Stimulated activated CD4-positive, alpha-beta T cell treated with anti-CD3 and anti-CD28 coated beads, Interleukin-1b, Interleukin-23, amount 100 ng/mL, for 1 hour (primary cell): ENCODE results near the gene RPS6KA2.

ENCODE experiments used
- DNase-seq, 2 donors: peaks; one replicate each; pipeline ENCODE4 v3.0.0-alpha.2; 2020; ENCODE audit warnings: low read depth in 2 of 2

The RPS6KA2 gene

DNA sequence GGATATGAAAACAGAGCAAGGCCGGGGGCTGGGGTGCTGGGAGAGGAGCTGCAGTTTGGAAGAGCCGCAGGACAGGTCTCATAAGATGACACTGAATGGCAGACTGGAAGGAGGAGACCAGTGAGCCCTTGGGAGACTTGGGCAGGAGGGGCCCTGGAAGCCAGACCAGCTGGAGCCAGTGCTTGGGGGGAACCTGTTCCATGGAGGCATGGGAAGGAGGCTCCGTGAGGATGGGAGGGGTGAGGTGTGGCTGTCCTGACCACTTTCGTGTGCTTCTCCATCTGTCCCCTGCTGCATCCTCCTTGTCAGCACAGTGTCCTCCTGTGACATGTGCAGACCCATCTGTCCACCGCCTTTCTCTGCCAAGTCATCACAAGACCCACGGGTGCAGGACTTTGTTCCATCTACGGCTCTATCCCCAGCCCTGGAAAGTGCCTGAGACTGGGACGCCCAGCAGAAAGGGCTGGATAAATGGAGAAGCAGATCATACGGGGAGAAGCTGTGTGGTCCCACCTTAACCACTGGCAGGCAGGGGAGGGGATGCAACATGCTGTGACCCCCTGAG is 159.5 kb downstream of the RPS6KA2 start:
- no peak for DNase-seq

DNA sequence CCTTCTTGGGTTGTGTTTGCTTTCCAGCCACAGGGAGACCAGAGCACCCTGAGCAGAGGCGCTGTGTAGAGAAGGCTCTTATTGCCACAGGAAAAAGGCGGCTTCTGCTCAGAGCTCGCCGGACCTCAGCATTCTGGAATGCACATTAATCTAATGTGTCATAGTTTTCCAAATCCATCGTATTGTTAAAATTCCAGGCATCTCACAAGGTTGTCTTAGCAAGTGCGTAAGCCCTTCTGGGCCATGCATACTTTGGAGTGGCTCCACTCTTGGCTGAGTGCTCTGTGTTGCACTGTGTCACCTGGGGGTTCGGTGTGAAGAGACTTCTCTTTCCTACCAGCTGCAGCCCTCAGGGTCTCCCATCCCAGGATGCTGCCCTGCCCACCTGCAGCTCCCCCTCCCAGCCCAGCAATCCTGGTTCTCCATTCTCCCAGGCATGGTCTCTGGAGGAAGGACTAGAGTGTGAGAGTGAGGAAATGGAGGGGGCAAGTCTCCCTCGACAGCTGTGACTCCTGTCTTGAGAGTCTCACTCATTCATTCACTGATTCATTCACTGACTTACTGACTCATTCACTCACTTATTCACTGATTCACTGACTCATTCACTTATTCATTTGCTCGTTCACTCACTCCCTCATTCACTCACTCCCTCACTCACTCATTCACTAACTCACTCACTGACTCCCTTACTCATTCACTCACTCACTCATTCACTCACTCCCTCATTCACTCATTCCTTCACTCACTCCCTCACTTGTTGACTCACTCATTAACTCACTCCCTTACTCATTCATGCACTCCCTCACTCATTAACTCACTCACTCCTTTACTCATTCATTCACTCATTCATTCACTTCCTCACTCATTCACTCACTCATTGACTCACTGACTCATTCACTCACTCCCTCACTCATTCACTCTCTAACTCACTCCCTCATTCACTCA is 160.6 kb downstream of the RPS6KA2 start:
- no peak for DNase-seq

DNA sequence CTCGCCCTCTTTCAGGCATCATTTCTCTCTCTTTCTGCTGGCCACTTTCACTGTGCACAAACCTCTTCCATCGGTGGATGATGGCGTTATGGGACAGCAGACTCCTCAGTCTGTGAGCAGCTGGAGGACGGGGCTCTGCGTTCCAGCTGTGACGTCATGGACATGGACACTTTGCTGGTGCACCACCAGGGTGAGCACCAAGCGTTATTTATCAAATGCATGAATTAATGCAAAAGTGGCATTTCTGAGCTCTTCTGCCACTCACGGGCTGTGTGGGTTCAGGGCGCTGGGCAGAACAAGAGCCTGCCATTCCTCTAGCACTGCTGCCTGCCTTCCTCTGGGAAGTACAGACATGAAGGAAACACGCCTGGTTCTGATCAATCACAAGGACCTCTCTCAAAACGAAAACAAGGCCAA is 161.4 kb downstream of the RPS6KA2 start:
- no peak for DNase-seq

GRCh38 chr6:166465003-166465399 is 162.1 kb downstream of the RPS6KA2 start:
- no peak for DNase-seq

DNA sequence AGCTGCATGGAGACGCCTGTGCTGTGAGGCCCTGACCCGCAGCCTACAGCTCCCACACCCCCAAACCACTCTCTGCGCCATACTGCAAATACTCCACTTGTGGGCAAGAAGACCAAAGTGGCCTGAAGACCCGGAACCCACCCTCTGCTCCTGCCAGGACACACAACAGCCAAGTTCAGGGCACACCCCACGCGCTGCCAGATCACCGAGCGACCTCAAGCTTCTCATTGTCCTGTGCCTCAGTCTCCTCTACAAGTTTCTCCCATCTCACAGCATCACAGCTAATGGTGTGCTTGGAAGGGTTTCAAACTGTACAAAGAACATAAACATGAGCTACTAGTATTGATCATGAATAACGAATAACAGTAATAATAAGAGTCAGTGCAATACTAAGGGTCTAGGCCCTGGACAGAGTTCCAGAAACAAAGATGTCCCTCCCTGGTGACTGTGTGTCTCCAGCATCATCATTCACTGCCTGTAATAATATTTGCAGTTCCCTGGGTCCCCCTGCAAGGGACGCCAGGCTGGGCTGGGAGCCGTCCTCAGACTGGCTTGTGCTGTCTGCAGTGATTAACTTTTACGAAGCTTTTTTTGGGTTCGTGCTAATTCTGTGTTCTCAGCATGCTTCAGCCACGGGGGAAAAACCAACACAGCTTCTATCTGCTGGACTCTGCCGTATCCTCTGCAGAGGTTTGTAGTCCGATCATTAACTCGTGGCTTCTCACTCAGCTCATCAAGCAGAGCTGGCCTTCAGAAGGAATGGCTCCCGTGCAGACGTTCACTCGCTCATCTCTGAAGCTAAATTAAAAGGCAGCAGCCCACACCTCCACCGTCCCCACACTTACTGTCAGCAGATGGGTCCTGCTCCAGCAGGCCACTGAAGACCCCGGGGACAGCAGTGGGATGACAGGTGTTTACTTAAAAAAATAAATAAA is 162.7 kb downstream of the RPS6KA2 start:
- DNase-seq = no peak

DNA sequence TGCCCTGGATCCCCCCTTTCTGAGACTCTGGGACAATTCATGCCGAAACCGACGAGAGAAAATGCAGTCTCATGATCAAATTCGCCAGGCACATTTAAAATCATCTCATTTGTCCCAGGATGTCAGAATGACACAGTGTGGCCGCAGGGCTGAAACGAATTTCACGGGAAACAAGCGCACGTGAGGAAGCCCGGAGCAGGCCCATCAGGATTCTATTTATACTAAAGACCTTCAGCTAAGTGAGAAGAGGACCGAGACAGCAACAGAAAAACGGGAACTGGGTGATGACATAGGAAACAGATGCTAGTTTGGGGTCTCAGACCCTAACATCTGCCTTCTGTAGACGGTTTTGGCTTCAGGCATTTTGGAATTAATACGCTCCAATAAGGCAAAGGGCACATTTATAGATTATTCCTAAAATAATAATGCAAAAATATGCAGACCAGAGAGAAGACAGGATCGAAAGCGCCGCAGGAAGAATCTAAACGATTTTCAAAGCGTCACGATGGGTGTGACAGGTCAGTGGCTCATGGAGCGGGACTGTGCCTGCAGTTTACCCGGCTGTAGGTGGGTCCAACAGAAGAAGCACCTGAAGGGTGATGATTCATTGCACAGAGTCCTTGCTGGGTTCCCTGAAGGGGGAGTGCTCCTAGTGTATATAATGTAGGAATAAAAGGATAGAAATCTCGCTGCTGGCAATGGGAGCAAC is 163.5 kb downstream of the RPS6KA2 start:
- no peak for DNase-seq

GRCh38 chr6:166462461-166463135 is 164.5 kb downstream of the RPS6KA2 start:
- no peak for DNase-seq

DNA sequence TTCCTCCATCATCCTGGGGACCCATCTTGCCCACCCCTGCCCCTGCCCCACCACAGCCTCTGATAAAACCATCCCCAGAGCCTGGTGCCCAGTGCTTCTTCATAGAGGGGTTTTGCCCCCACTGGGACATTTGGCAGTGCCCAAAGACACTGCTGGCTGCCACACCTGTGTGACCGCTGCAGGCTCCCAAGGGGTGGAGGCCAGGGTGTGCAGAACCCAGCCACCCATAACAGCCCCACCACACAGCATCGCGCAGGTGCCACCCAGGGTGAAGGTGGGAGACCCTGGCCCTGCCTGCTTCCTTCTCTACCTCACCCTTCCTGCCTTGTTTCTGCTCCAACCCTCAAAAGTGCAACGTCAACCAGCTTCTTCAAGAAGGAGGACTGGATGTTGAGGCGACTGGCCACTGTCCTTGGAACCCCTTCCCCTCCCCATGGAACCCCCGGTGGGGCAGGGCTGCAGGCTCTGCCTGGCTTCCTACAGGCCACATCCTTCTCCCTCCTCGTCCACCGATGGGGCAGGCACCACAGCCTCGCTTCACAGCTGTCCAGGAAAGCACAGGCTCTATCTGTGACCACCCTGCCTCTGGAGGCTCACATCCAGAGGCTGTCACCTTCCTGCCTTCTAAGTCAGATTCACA is 165.1 kb downstream of the RPS6KA2 start:
- no peak for DNase-seq

DNA sequence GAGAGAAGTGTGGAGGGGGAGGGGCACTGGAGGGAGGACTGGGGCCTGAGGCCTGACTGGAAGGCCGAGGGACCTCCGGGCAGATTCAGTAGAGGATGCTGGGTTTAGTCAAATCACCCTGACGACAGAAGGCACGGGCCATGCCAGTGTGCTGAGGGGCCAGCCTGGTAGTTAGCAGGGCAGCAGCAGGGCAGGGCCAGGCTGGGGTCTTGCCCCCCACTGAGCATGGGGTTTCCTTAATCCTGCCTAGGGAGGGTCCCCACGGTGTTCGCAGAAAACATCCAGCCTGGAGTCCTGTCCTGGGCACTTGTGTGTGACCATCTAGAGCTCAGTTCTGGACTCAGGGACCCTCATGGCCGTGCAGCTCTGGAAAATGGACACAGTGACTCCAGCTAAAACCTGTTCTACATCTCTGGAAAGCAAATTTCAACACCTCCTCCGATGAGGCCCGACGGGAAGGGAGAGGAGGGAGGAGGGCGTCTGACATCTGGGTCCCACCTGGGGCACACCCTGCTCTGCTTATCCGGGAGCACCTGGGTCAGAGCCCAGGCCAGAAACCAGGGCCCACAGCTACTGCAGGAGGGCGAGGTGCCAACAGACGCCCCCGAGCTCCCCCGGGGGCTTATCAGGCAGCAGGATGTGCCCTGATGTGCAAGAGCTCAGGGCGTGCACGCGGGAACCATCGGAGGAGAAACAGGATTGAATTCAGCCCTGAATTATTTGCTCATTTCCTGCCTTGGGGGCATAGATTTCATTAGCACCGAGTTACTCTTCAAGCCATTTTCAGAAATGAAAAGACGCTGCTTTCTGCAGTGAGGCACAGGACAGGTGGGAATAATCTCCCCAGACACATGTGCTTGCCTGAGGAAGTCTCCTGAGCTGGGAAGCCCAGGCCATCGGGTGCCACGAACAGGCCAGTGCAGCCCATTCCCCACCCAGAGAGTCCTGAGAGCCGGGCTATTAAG is 166.3 kb downstream of the RPS6KA2 start:
- no peak for DNase-seq

DNA sequence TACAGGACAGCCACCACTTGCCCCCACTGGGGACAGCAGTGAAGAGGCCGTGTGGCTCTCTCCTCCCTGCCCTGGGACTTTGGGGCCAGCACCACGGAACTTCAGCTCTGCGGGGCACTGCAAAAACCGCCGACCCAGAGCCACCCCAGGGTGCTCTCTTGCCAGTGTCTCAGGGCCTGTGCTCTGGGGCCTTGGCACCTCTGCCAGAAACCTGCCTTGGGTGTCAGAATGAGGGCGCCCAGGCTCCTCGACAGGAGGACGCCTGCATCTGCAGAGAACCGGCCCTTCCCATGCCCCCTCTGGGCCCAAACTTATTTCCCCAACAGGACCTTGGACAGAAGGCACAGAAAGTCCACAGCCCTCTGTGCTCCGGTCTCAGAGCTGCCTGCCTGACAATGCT is 167.1 kb downstream of the RPS6KA2 start:
- DNase-seq = no peak

DNA sequence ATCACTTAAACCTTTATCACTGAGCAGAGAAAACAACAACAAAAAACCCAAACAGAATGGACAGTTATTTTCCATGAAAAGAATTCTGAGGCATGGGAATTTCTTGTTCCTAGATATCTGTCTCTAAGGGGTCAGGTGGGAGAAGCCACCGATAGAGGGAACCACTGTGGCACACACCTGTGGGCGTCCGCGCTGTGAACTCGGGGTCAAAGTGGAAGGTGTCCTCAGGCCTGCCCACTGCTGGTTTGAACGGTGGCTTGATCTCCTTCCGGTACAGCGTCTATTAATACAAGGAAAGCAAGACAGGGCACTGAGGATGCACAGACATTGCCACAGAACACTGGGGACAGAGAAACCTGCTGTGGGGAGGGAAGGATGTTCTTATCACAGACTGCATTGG is 167.8 kb downstream of the RPS6KA2 start:
- DNase-seq = no peak

DNA sequence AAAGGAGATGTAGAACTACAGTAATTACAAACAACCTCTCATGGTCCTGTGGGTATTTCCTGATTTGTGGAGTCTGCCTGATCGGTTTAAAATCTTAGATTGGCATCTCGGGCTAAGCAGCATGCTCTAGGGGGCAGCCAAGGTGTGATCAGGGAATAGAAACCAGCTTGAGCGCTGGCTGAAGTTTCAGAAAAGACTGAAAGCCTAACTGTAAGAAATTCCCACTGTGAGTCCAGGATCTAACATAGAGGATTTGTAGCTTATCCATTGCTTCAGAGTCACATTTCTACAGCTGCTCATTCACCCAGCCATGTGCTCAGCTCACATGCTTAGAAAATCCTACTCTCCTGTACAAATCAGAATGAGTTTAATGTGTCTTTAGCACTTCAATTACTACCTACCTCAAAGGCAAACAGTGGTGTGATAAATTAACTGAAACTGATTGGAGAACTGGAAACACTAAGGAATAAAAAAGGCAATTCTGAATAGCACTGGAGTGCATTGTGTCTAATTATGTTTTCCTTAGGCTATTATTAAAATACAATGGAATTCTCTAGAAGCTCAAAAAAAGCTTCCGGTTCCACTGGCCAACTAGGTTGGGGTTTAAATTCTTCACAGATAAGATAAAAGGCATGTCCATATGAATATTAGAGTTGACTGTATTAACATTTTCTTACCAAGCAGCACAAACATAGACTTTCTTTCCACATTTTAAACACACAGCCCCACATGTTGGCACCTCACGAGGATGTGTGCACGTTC is 170.5 kb downstream of the RPS6KA2 start:
- DNase-seq = no peak

DNA sequence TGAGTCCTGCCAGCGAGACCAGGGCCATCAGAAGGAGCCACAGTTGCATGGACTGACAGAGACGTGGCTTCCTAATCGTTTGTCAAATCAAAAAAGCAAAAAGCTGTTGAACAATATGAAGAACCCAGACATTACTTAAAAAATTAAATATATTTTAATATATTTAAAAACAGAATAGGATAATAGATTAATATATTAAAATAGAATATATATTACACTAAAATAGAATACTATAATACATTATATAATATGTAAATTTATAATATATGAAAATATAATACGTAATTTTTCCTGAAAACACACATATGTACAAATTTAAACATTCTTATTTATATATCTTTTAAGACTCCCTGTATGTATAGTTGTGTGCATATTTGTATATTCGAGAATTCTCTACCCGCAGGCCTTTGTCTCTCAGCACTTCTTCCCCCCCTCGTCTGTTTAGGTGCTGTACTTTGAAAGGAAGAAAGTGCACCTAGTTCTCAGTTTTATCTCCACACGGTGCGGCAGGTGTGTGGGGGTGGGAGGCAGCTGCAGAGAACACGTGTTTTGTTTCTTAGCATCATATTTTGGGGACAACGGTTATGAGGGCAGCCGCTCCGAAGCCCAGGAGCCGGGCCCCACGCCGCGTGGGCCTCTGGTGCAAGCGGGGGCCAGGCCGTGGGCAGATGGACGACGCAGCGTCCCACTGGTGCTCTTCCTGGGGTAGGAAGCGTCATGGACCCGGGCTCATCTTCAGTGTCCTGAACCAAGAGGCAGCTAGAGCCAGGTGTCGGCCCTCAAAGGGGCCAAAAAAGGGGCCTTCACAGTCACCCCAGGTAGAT is 172.1 kb downstream of the RPS6KA2 start:
- DNase-seq = no peak

DNA sequence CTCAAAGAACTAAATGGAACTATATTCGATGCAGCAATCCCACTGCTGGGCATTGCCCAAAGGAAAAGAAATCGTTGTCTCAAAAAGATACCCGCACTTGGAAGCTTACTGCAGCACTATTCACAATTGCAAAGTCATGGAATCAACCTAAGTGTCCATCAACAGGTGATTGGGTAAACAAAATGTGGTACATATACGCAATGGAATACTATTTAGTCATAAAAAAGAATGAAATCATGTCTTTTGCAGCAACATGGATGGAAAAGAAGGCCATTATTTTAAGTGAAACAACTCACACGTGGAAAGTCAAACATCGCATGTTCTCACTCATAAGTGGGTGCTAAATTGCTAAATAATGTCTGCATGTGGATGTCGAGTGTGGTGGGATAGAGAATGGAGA is 173.4 kb downstream of the RPS6KA2 start:
- DNase-seq = no peak

- no peak for DNase-seq
These were observed 176.7 kb downstream of the RPS6KA2 start for GRCh38 chr6:166450167-166450873.

GRCh38 chr6:166449641-166450040 is 177.4 kb downstream of the RPS6KA2 start:
- DNase-seq = no peak

DNA sequence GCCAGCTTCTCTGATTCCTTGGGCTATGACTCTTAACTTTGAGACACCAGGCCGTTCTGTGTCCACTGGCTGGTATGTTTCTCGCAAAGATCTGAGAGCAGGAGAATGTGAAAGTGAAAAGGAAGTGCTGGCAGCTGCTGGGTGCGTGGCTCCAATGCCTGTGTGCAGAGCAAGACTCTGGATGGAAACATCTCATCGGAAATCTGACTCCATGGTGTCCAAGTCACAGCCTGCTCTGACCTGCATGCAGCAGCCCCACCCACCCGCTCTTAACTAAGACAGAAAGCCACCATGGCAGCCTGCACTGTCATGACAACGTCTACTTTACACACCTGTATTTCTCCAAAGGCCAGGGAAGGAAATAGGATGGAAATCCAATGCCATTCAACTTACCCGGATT is 178.0 kb downstream of the RPS6KA2 start:
- DNase-seq = no peak
